KBM-7 (cell line): ENCODE results near the gene DDX54.

Experiments
- DNase-seq: peaks from one replicate; pipeline ENCODE4 v3.0.0-alpha.2; 2015
- in situ Hi-C: fragments of 300-500 bp; cut with MboI; formaldehyde crosslinking; loops from 2 replicates; pipeline ENCODE4 v1.14.3; 2020; ENCODE audit warnings: low sequenced_read_pairs, low pct_unique_long_range_greater_than_20kb, mixed read lengths

The DDX54 gene

GRCh38 chr12:113169697-113170096 lies 15.6 kb downstream of the DDX54 start:
- DNase-seq: no peak
- in situ Hi-C loops: no loop called here

GRCh38 chr12:113167868-113168267 lies 17.4 kb downstream of the DDX54 start:
- no peak for DNase-seq
- in situ Hi-C loops: no loop called here

GRCh38 chr12:113165521-113166450 lies 19.5 kb downstream of the DDX54 start:
- in situ Hi-C loops: no loop called here
- DNase-seq: no peak

- no peak for DNase-seq
- in situ Hi-C loops: no loop called here
Observed at GRCh38 chr12:113164014-113164413, 21.3 kb downstream of the DDX54 start.

- no peak for DNase-seq
- in situ Hi-C loops: no loop called here
Observed at GRCh38 chr12:113163030-113163360, 22.3 kb downstream of the DDX54 start.

- DNase-seq: no peak
- in situ Hi-C loops: no loop called here
Observed at GRCh38 chr12:113162102-113163029, 22.9 kb downstream of the DDX54 start.

GRCh38 chr12:113161415-113162016 lies 23.8 kb downstream of the DDX54 start:
- DNase-seq: no peak
- in situ Hi-C loops: no loop called here

GRCh38 chr12:113159937-113160336 lies 25.3 kb downstream of the DDX54 start:
- DNase-seq: no peak
- in situ Hi-C loops: no loop called here

GRCh38 chr12:113158439-113159203 lies 26.7 kb downstream of the DDX54 start:
- no peak for DNase-seq
- in situ Hi-C loops: no loop called here

GRCh38 chr12:113157218-113157859 lies 27.9 kb downstream of the DDX54 start:
- in situ Hi-C loops: no loop called here
- no peak for DNase-seq

- in situ Hi-C loops: no loop called here
- DNase-seq: no peak
Observed at GRCh38 chr12:113155646-113156045, 29.6 kb downstream of the DDX54 start.

GRCh38 chr12:113155060-113155459 lies 30.2 kb downstream of the DDX54 start:
- in situ Hi-C loops: no loop called here
- DNase-seq: no peak

- in situ Hi-C loops: no loop called here
- no peak for DNase-seq
Observed at GRCh38 chr12:113154351-113154973, 30.8 kb downstream of the DDX54 start.

- in situ Hi-C loops: no loop called here
Observed at GRCh38 chr12:113152835-113153814, 32.2 kb downstream of the DDX54 start.

GRCh38 chr12:113152196-113152834 lies 33.0 kb downstream of the DDX54 start:
- in situ Hi-C loops: no loop called here

More at GRCh38 chr12:113152835-113153814, 32.2 kb downstream of the DDX54 start:
- DNase-seq: peak; percentile 92

GRCh38 chr12:113151655-113152054 lies 33.6 kb downstream of the DDX54 start:
- no peak for DNase-seq
- in situ Hi-C loops: no loop called here

More at GRCh38 chr12:113152196-113152834, 33.0 kb downstream of the DDX54 start:
- no peak for DNase-seq
